NCI-H1048 (cell line): ENCODE results near the gene CACNA2D4.

Experiments
- DNase-seq: peaks from one replicate; lab custom pipeline; 2025; lab: John Stamatoyannopoulos, UW

CACNA2D4 gene

DNA sequence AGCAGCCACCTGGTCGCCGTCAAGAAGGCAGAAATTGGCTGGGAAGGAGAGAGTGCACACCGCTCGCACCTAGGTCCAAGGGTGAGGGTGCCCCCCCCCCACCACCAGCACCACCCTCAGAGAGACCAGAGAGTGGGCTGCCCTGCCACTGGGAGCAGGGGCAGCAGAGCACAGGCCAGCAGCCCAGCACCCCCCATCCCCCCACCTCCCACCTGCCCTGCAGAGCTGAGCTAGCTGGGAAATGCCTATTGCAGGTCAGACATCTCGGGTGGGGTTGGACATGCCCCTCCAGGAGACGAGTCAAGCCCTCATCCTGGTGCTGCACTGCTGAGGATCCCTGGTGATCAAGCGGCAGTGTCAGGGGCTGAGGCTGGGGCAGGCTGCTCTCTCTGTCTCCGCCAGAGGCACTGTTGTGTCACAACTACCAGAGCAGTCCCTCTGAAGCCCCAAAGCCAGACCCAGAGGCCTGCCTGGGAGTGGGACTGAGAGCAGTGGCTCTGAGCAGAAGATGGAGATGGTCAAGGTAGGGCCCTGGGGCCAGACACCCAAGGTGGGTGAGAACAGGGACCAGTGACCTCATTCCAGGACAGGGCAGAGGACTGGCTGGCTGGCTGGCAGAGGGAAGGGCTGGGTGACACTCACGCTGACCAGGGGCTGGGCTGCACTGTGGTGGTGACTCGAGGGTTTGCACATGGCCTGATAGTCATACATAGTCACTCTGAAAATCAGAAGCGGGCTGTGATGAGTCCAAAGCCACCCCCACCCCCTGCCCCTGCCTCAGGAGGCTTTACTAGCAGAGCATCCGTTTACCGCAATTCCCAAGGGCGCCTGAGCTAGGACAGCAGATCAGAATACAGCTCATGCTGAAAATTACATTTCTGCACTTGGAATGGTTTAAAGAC lies 117.8 kb downstream of the CACNA2D4 start:
- no peak for DNase-seq

DNA sequence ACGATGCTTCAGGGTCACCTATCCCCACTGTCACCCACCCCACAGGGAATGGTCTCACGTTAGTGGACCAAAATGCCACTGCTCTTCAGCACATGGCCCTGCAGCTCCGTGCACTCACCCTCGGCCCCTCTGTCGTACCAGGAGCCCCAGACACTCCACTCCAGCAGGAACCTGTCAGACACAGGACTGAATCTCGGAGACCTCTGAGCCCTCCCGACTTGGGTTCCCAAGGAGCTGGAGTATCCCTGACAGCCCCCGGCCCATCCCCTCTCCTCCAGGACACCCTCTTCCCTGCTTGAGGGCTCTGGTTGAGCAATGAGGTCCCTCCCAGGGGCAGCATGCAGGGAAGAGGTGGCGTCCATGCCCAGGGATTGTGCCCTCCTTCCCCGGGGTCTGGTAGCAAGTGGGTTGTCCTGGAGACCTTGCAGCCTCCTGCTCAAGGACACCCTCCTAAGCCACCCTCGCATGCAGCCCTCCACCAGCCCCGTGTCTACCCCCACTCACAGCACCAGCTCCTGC lies 118.5 kb downstream of the CACNA2D4 start:
- DNase-seq, result no peak

DNA sequence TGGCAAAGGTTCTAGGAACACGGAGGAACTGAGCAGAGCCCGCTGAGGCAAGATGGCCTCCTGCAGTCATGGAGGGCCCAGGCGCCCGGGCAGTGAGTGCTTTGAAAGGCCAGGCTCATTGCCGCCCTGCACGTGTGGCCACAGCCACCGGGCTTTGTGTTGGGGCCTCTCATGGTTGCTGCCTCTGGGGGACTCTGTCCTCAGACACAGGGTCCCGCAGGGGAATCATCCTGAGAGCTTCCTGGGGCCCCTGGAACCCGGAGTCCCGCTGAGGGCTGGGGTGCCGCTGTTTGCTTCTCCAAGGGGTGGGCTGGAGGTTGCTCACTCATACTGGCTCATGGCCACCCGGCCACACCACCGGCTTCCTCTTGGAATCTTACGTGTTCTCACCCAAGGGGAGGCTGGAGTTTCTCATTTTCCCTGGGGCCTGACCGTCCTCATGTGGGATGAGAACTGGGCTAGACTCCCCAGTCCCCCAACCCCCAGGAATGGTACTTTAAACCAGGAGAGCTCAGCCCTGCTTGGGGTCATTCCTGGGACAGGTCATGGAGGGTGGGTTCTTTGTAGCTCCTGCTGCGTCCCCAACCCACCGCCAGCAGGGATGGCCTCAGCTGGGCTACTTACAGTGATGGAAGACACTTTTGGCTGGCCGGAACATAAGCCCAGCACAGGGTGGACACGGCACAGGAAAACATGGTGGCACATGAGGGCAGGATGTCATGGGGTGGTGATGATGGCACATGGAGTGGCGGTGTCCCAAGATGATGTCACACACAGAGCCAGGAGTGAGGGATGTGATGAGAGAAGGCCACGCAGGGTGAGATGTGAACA lies 119.2 kb downstream of the CACNA2D4 start:
- DNase-seq, result no peak

GRCh38 chr12:1798641-1799020 lies 119.8 kb downstream of the CACNA2D4 start:
- DNase-seq, result no peak

DNA sequence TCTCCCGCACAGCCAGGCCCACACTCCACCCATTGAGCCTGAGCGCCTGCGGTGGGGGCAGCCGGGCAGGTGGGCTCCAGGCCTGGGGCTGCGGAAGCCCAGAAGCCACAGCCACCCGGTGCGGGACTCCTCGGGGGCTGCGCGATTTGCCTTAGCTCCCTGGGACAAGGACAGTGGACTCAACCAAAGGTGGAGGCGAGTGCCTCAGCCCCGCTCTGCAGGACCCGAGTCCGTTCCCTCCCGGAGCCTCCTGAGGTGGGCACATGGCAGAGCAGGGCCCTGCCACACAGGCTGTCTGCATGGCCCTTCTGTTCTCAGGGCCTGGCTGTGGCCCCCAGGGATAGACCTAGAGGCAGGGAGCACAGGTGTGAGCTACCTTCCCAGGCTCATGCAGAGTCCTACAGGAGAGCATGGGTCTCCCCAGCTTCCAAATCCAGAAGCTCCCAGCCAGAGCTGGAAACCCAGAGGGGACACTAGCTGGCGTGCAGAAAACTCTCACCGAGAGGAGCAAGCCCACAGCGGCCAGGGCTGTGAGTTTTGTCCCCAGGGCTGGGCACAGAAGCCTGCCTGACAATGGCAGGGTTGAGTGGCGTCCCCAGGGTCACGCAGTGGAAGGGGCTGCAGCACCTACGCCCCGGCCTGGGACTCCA lies 120.3 kb downstream of the CACNA2D4 start:
- no peak for DNase-seq

GRCh38 chr12:1797011-1797901 lies 121.2 kb downstream of the CACNA2D4 start:
- DNase-seq, result no peak

GRCh38 chr12:1796515-1797010 lies 121.9 kb downstream of the CACNA2D4 start:
- DNase-seq, result no peak

DNA sequence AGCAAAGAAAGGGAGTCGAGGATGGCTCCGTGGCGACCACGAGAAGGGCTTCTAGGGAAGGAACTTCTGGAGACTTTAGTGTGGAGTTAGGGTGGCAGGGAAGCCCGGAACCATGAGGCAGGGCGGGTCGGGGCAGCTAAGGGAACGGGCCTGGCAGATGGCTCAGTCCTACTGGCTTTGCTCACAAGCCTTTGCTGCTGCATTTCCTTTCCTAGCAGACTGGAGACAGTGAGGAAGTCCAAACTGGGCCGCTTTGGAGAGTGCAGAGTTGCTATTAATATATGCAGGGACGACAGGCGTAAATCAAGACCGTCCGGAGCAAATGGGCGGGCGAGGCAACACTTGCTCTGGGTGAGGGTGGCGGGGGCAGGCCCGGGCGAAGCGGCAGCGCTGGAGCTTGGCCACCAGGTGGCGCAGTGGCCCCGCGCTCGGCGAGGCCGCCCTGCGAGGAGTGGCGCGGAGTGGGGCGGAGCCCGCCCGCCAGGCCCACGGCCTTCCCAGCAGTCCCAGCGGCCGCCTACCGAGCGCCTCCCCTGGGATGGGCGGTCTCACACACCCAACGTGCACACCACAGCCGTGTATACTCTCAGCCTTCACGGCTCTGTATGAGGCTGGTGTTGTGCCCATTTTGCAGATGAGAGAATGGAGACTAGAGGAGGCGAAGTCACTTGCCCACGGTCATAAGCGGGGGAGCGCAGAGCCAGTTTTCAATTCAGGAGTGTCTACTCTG lies 122.5 kb downstream of the CACNA2D4 start:
- peak; percentile 57 for DNase-seq

- no peak for DNase-seq
Measured at GRCh38 chr12:1795221-1795784, 123.1 kb downstream of the CACNA2D4 start.

DNA sequence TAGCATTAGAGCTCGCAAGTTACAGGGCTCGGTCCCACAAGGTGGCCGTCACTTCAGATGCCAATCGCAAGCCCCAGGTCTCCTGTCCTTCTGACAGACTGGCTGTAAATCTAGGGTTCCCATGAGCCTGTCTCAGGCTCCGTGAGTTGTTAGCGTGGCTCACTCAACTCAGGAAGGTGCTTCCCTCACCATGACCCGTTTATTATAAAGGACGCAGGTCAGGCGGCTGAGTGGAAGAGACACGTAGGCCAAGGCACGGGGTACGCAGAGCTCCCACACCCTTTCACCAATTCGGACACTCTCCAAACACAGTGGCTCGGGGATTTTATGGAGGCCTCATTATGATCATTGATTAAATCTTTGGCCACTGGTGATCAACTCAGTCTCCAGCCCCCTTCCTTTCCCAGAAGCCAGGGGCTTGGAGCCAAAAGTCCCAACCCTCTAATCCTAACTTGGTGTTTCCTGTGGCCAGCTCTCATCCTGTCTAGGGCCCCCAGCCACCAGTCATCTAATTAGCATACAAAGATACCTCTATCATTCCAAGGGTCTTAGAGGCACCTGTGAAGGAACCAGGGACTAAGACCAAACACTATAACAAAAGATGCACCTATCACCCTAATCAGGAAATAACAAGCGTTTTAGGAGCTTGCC lies 123.9 kb downstream of the CACNA2D4 start:
- DNase-seq, result no peak

GRCh38 chr12:1793426-1794210 lies 124.8 kb downstream of the CACNA2D4 start:
- no peak for DNase-seq

- DNase-seq, result no peak
Measured at GRCh38 chr12:1792406-1792805, 126.0 kb downstream of the CACNA2D4 start.

GRCh38 chr12:1791104-1791841 lies 127.2 kb downstream of the CACNA2D4 start:
- no peak for DNase-seq

GRCh38 chr12:1790444-1790843 lies 128.0 kb downstream of the CACNA2D4 start:
- no peak for DNase-seq

GRCh38 chr12:1787714-1788113 lies 130.7 kb downstream of the CACNA2D4 start:
- DNase-seq, result no peak

- no peak for DNase-seq
Measured at GRCh38 chr12:1782215-1782614, 136.2 kb downstream of the CACNA2D4 start.

DNA sequence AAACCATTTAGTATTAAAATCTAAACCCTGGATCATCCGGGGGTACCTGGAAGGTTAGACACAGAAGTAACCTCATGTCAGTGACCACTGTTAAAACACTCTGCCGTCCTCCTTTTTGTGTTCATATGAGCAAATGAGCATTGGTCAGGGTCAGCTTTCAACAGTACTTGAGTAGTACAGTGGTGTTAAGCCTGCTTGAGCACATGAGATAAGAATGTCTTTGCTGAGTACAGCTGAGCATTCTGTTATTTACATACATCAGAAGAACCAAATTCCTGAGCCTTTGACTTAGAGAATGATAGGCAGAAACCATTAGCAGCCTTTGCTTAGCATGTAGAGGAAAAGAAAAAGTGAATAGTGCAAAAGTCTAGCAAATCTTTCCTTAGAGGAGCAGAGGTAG lies 136.7 kb downstream of the CACNA2D4 start:
- DNase-seq, result no peak

- no peak for DNase-seq
Measured at GRCh38 chr12:1779783-1780182, 138.7 kb downstream of the CACNA2D4 start.
